Aorta (tissue), 5 donors: ENCODE data around the gene CCSER1. TPM values are rescaled to one million over a fixed set of nuclear protein-coding genes. Genes with fewer than 3 reads are reported as not detected.
"Not testable (repeated sequence)": the region's sequence is repeated elsewhere in the genome, so short reads cannot be mapped to it uniquely, and the experiment has no call there.

Experiments used
- ATAC-seq: fragments of 200-7000 bp; cut with Tn5 transposase; one replicate; pipeline ENCODE4 v1.9.1; 2022; ENCODE audit warnings: moderate library complexity; ENCODE audit not compliant: low FRiP score
- DNase-seq, 2 donors: peaks; one replicate each; pipeline ENCODE4 v3.0.0-alpha.2; 2020
- H3K27ac ChIP-seq, 2 donors: one replicate each; pipeline ENCODE4 v1.5.1; 2013; ENCODE audit warnings: low read length in 2 of 2, mild to moderate bottlenecking in 2 of 2, moderate library complexity in 2 of 2, control low read depth in 1 of 2, inconsistent platforms in 1 of 2, low read depth in 1 of 2
- H3K27me3 ChIP-seq, 2 donors: one replicate each; pipeline ENCODE4 v1.6.1; 2013; ENCODE audit warnings: control low read depth in 1 of 2, low read length in 1 of 2, mild to moderate bottlenecking in 1 of 2, moderate library complexity in 1 of 2; ENCODE audit not compliant: insufficient read depth in 2 of 2, control insufficient read depth in 1 of 2
- H3K36me3 ChIP-seq, 2 donors: one replicate each; pipeline ENCODE4 v1.6.1; 2013; ENCODE audit warnings: control low read depth in 1 of 2, low read length in 1 of 2, mild to moderate bottlenecking in 1 of 2; ENCODE audit not compliant: insufficient read depth in 2 of 2, control insufficient read depth in 1 of 2
- H3K4me1 ChIP-seq, 2 donors: one replicate each; pipeline ENCODE4 v1.6.1; 2013; ENCODE audit warnings: low read length in 2 of 2, control low read depth in 1 of 2, mild to moderate bottlenecking in 1 of 2, moderate library complexity in 1 of 2; ENCODE audit not compliant: insufficient read depth in 2 of 2, control insufficient read depth in 1 of 2
- H3K4me3 ChIP-seq, 2 donors: one replicate each; pipeline ENCODE4 v1.5.1; 2013; ENCODE audit warnings: low read length in 2 of 2, control low read depth in 1 of 2, mild to moderate bottlenecking in 1 of 2
- H3K9me3 ChIP-seq: one replicate; pipeline ENCODE4 v1.6.1; 2013; ENCODE audit warnings: mild to moderate bottlenecking, low read length; ENCODE audit not compliant: control insufficient read depth
- WGBS, 2 donors: extraction: QIAGEN DNeasy Blood & Tissue Kit; methylation state at CpG; one replicate each; pipeline ENCODE4 v1.1.7; 2013; 5-methylcytosine and 5-hydroxymethylcytosine counted together
- intact Hi-C, 2 donors: fragments of 100-400 bp; cut with DNase I; formaldehyde crosslinking; loops; one replicate each; pipeline versions ENCODE4 v1.14.2 to v1.15.0; 2022
- polyA plus RNA-seq, 2 donors: library from polyadenylated mRNA; stranded (reverse); fragments of 200-250 nt; gene quantifications; one replicate each; pipeline ENCODE4 v1.2.3, GENCODE V29; 2013
- total RNA-seq, 2 donors: library from RNA; stranded (reverse); fragmentation: NEBNext Ultra II Directional; extraction: Animal tissue kit (Norgen Biotek cat#: 25700); gene quantifications; one replicate each; pipeline ENCODE4 v1.2.1, GENCODE V29; 2021
- donor health status: healthy with polysubstance abuse.
- donor health status: Bipolar disorder and iron deficiency.
- donor health status: DM: no; HTN: no; CAD: no.
- donor health status: DM: no; HTN: no; CAD: no.
- donor health status: DM: yes; HTN: yes; CAD: no.

CCSER1 gene
- total and polyA plus RNA-seq, 4 donors: 2.0 to 9.5 (median 9.3) TPM; not detected in 1

GRCh38 chr4:90837241-90837640, 710.0 kb downstream of the CCSER1 start:
- DNase-seq (no peak), ATAC-seq (no peak)
- Histone ChIP-seq H3K9me3 (no peaks in the 10 kb centered on the region), H3K4me3 (no peak overlapping the region), H3K27ac (no peak overlapping the region), H3K27me3 (no peaks in the 10 kb centered on the region), H3K36me3 (no peaks in the 10 kb centered on the region), H3K4me1 (no peaks in the 10 kb centered on the region)
- WGBS, 2 donors: 30% methylated on average over 1 of the region's 1 CpG
- intact Hi-C loops: no loop called here

GRCh38 chr4:90838859-90839258, 711.7 kb downstream of the CCSER1 start:
- H3K4me1 ChIP-seq, H3K27me3 ChIP-seq, ATAC-seq, H3K4me3 ChIP-seq, intact Hi-C loops, H3K9me3 ChIP-seq, H3K36me3 ChIP-seq, DNase-seq, H3K27ac ChIP-seq: not testable (repeated sequence)
- WGBS, 2 donors: 96 to 99% methylated on average over 17 to 19 of the region's 22 CpGs

- no peaks in the 10 kb centered on the region for H3K9me3 ChIP-seq
- 78 to 80% methylated on average over 3 of the region's 3 CpGs for WGBS, 2 donors
Observed at GRCh38 chr4:90840291-90840690, 713.1 kb downstream of the CCSER1 start.

GRCh38 chr4:90840828-90841227, 713.6 kb downstream of the CCSER1 start:
- DNase-seq: no peak
- no peaks in the 10 kb centered on the region for H3K27me3 ChIP-seq
- H3K36me3 ChIP-seq: no peaks in the 10 kb centered on the region
- H3K27ac ChIP-seq: no peak overlapping the region
- no peak for ATAC-seq
- no peak overlapping the region for H3K4me3 ChIP-seq
- intact Hi-C loops: no loop called here
- H3K4me1 ChIP-seq: no peaks in the 10 kb centered on the region
- H3K9me3 ChIP-seq: no peaks in the 10 kb centered on the region

More at GRCh38 chr4:90840291-90840690, 713.1 kb downstream of the CCSER1 start:
- no peaks in the 10 kb centered on the region for H3K36me3 ChIP-seq
- intact Hi-C loops: no loop called here
- DNase-seq: no peak
- no peak overlapping the region for H3K4me3 ChIP-seq
- no peaks in the 10 kb centered on the region for H3K4me1 ChIP-seq
- H3K27me3 ChIP-seq: no peaks in the 10 kb centered on the region
- H3K27ac ChIP-seq: no peak overlapping the region
- no peak for ATAC-seq

GRCh38 chr4:90841676-90842075, 714.5 kb downstream of the CCSER1 start:
- WGBS, 2 donors: 45 to 77% methylated on average over 1 of the region's 1 CpG
- no peak for ATAC-seq

GRCh38 chr4:90842960-90843359, 715.8 kb downstream of the CCSER1 start:
- DNase-seq (no peak), ATAC-seq (no peak)
- intact Hi-C loops: no loop called here
- no peaks in the 10 kb centered on the region for H3K27me3 ChIP-seq
- H3K4me1 ChIP-seq: no peaks in the 10 kb centered on the region
- no peaks in the 10 kb centered on the region for H3K36me3 ChIP-seq
- 78 to 86% methylated on average over 2 of the region's 2 CpGs for WGBS, 2 donors
- H3K27ac ChIP-seq: no peak overlapping the region
- no peaks in the 10 kb centered on the region for H3K9me3 ChIP-seq
- H3K4me3 ChIP-seq: no peak overlapping the region

More at GRCh38 chr4:90841676-90842075, 714.5 kb downstream of the CCSER1 start:
- no peaks in the 10 kb centered on the region for H3K9me3 ChIP-seq
- intact Hi-C loops: no loop called here
- no peaks in the 10 kb centered on the region for H3K36me3 ChIP-seq
- no peak overlapping the region for H3K27ac ChIP-seq
- H3K4me1 ChIP-seq: no peaks in the 10 kb centered on the region
- no peak overlapping the region for H3K4me3 ChIP-seq
- no peaks in the 10 kb centered on the region for H3K27me3 ChIP-seq
- no peak for DNase-seq

GRCh38 chr4:90844241-90844640, 717.0 kb downstream of the CCSER1 start:
- intact Hi-C loops: no loop called here
- ATAC-seq: no peak
- H3K27me3 ChIP-seq: no peaks in the 10 kb centered on the region

GRCh38 chr4:90845777-90846176, 718.6 kb downstream of the CCSER1 start:
- Histone ChIP-seq H3K4me3 (no peak overlapping the region), H3K9me3 (no peaks in the 10 kb centered on the region), H3K4me1 (no peaks in the 10 kb centered on the region), H3K27ac (no peak overlapping the region), H3K36me3 (no peaks in the 10 kb centered on the region), H3K27me3 (no peaks in the 10 kb centered on the region)
- no peak for ATAC-seq
- no peak for DNase-seq
- intact Hi-C loops: no loop called here

More at GRCh38 chr4:90844241-90844640, 717.0 kb downstream of the CCSER1 start:
- H3K4me1 ChIP-seq: no peaks in the 10 kb centered on the region
- no peaks in the 10 kb centered on the region for H3K36me3 ChIP-seq
- no peak for DNase-seq
- H3K27ac ChIP-seq: no peak overlapping the region
- no peak overlapping the region for H3K4me3 ChIP-seq
- no peaks in the 10 kb centered on the region for H3K9me3 ChIP-seq

- WGBS, 2 donors: 62 to 67% methylated on average over 4 of the region's 4 CpGs
- intact Hi-C loops: no loop called here
Observed at GRCh38 chr4:90852237-90852636, 725.0 kb downstream of the CCSER1 start.

More at GRCh38 chr4:90852237-90852636, 725.0 kb downstream of the CCSER1 start:
- H3K4me1 ChIP-seq: no peaks in the 10 kb centered on the region
- H3K27ac ChIP-seq: no peak overlapping the region
- no peaks in the 10 kb centered on the region for H3K27me3 ChIP-seq
- DNase-seq: no peak
- peaks cover 2% of the 10 kb centered on the region for H3K9me3 ChIP-seq
- H3K36me3 ChIP-seq: no peaks in the 10 kb centered on the region
- no peak for ATAC-seq
- H3K4me3 ChIP-seq: no peak overlapping the region
